Sigmoid colon (tissue), 4 donors: ENCODE results near the gene IGF2BP2.

Source experiments
- EP300 ChIP-seq, 4 donors: sonication (generic); formaldehyde crosslinking; IDR thresholded peaks; one replicate each; pipeline ENCODE4 v1.6.1; 2017; ENCODE audit warnings: antibody characterized with exemption in 4 of 4
- POLR2A ChIP-seq, 2 donors: fragments of 450-650 bp; IDR thresholded peaks; one replicate each; pipeline ENCODE4 v1.6.1; 2016; ENCODE audit warnings: antibody characterized with exemption in 2 of 2, mild to moderate bottlenecking in 2 of 2, moderate library complexity in 2 of 2
- TF ChIP-seq, protein P1 (sequence below), 4 experiments: fragments of 450-650 bp in 3 of 4; fragments of 200-600 bp in 1 of 4; IDR thresholded peaks; one replicate each; pipeline ENCODE4 v1.5.1; 2016 to 2019; ENCODE audit warnings: antibody characterized with exemption in 4 of 4, mild to moderate bottlenecking in 3 of 4, moderate library complexity in 2 of 4

GRCh38 chr3:185687271-185687878 is 137.5 kb downstream of the IGF2BP2 start:
- TF ChIP-seq POLR2A (IDR thresholded peaks at IDR 0.05) (no peak), EP300 (IDR thresholded peaks at IDR 0.05) (no peak)
- TF ChIP-seq, protein P1, sequence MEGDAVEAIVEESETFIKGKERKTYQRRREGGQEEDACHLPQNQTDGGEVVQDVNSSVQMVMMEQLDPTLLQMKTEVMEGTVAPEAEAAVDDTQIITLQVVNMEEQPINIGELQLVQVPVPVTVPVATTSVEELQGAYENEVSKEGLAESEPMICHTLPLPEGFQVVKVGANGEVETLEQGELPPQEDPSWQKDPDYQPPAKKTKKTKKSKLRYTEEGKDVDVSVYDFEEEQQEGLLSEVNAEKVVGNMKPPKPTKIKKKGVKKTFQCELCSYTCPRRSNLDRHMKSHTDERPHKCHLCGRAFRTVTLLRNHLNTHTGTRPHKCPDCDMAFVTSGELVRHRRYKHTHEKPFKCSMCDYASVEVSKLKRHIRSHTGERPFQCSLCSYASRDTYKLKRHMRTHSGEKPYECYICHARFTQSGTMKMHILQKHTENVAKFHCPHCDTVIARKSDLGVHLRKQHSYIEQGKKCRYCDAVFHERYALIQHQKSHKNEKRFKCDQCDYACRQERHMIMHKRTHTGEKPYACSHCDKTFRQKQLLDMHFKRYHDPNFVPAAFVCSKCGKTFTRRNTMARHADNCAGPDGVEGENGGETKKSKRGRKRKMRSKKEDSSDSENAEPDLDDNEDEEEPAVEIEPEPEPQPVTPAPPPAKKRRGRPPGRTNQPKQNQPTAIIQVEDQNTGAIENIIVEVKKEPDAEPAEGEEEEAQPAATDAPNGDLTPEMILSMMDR (IDR thresholded peaks at IDR 0.05) = no peak
